Activated CD8-positive, alpha-beta memory T cell treated with anti-CD3 and anti-CD28 coated beads, Interleukin-2, amount 10 ng/mL, durations not matched to agents 7 days and 5 days (primary cell): ENCODE results near the gene GRB2. TPM values are rescaled to one million over a fixed set of nuclear protein-coding genes. Genes with fewer than 3 reads are reported as not detected.
"Not testable (repeated sequence)": the region's sequence is repeated elsewhere in the genome, so short reads cannot be mapped to it uniquely, and the experiment has no call there.

ENCODE experiments used
- ATAC-seq: fragments of 150-1000 bp; cut with Tn5 transposase; one replicate; pipeline ENCODE4 v1.10.0; 2021; ENCODE audit warnings: moderate library complexity
- CTCF ChIA-PET: fragments of 350-600 bp; sonication (Branson Sonifier 250); formaldehyde crosslinking; loops from one replicate; lab custom pipeline; 2021; ENCODE audit warnings: antibody characterized with exemption; lab: Charles Lee
- DNase-seq: peaks from one replicate; pipeline ENCODE4 v3.0.0-alpha.2; 2020
- H3K27ac Mint-ChIP-seq: one replicate; pipeline ENCODE4 v1.8.0; 2021; ENCODE audit warnings: mild to moderate bottlenecking, mixed read lengths
- H3K27me3 Mint-ChIP-seq: one replicate; pipeline ENCODE4 v1.8.0; 2021; ENCODE audit warnings: mixed read lengths
- H3K36me3 Mint-ChIP-seq: one replicate; pipeline ENCODE4 v1.8.0; 2021; ENCODE audit warnings: mild to moderate bottlenecking, mixed read lengths
- H3K4me1 Mint-ChIP-seq: one replicate; pipeline ENCODE4 v1.8.0; 2021; ENCODE audit warnings: mixed read lengths
- H3K4me3 Mint-ChIP-seq: one replicate; pipeline ENCODE4 v1.8.0; 2021; ENCODE audit warnings: mild to moderate bottlenecking, moderate library complexity, mixed read lengths
- H3K9me3 Mint-ChIP-seq: one replicate; pipeline ENCODE4 v1.8.0; 2022; ENCODE audit warnings: low read depth, mixed read lengths
- total RNA-seq, 2 experiments: library from RNA; stranded (reverse); gene quantifications; one replicate each; pipeline ENCODE4 v1.2.3, GENCODE V29; 2021

The GRB2 gene
- total RNA-seq, 2 experiments from 2014 or later: 138 to 179 TPM

DNA sequence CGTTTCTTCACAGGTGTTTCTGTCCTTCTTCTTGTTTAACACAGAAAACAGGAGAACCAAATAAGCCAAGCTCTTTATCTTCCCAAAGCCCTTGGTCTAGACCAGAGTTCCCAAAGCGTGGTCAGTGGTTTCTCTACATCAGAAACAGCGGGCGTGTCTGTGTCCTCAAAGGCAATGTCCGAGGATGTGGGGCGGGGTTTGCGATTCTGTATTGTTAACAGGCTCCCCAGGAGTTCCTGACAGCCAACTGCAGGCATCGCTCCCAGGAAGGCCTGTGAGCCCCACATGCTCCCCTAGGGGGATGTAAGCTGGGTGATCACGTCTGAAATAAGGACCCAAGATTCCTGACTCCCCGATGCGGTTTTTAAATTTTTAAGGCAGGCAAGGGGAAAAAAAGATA lies 87.8 kb downstream of the GRB2 start:
- CTCF ChIA-PET: interaction anchor here (0.6 to 1.4 kb wide), 4 partner anchors 20 to 97 kb away, joined by 3 to 5 read pairs (median 4); partner anchors contain the start of gene SLC25A19
- no peak for ATAC-seq
- H3K9me3 Mint-ChIP-seq: no peaks in the 10 kb centered on the region
- no peak for DNase-seq
- H3K4me1 Mint-ChIP-seq: peaks cover 31% of the 10 kb centered on the region
- H3K4me3 Mint-ChIP-seq: no peak overlapping the region
- H3K27me3 Mint-ChIP-seq: no peaks in the 10 kb centered on the region
- H3K36me3 Mint-ChIP-seq: peaks cover 31% of the 10 kb centered on the region
- H3K27ac Mint-ChIP-seq: peak overlapping the region; percentile 19

DNA sequence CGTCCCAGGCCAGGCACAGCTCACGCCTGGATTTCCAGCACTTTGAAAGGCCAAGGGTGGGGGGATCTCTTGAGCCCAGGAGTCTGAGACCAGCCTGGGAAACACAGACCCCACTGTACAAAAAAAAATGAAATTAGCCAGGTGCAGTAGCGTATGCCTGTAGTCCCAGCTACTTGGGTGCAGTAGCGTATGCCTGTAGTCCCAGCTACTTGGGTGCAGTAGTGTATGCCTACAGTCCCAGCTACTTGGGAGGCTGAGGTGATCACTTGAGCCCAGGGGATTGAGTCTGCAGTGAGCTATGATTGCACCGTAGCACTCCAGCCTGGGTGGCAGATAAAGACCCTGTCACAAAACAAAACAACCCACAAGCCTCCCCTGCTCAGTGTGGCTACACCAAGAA lies 89.2 kb downstream of the GRB2 start:
- DNase-seq (no peak), ATAC-seq (peak; percentile 25)
- Mint-ChIP-seq H3K27me3 (no peaks in the 10 kb centered on the region), H3K36me3 (peaks cover 25% of the 10 kb centered on the region), H3K4me1 (peaks cover 33% of the 10 kb centered on the region), H3K27ac (no peak overlapping the region), H3K9me3 (no peaks in the 10 kb centered on the region), H3K4me3 (no peak overlapping the region)
- CTCF ChIA-PET: interaction anchor here (0.8 to 1.7 kb wide), 10 partner anchors 9 to 138 kb away, joined by 3 to 9 read pairs (median 3); partner anchors contain the start of gene SLC25A19

DNA sequence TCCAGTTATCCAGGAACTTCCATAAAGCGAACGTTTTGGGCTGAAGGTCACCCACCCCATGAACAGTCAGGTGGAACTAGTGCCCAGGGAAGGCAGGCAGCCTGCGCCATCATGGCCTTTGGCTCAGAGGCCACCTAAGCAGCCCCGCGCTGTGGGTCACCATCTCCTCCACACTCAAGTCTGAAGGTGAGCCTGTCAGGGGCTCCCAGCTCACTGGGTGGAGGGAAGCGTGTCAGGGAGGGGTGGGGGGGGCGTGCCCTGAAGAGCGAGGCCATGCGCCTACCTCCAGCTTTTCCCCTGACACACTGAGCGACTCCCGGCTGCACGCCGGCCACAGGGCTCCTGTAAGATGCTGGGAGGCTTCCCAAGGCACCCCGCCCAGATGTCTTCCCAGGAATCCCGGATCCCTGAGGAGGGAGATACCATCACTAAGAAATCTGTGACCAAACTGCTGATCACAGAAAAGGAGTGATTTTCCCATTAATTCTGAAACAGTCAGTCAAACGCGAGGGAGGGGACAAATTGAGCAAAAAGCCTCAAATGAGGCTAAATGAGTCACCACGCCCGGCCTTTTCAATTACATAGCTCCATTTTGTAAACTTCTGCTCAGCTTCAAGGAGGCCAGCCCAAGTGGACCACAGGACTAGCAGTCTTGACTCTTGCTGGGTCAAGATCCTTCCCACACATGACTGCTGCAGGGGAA lies 89.8 kb downstream of the GRB2 start:
- DNase-seq (no peak), ATAC-seq (peak; percentile 57)
- CTCF ChIA-PET: interaction anchor here (0.8 to 1.7 kb wide), 9 partner anchors 7 to 139 kb away, joined by 3 to 9 read pairs (median 3); partner anchors contain the start of gene SLC25A19
- H3K36me3 Mint-ChIP-seq: peaks cover 21% of the 10 kb centered on the region
- H3K27me3 Mint-ChIP-seq: no peaks in the 10 kb centered on the region
- no peak overlapping the region for H3K4me3 Mint-ChIP-seq
- peak overlapping the region; percentile 45 for H3K27ac Mint-ChIP-seq
- H3K9me3 Mint-ChIP-seq: no peaks in the 10 kb centered on the region
- peaks cover 33% of the 10 kb centered on the region for H3K4me1 Mint-ChIP-seq

DNA sequence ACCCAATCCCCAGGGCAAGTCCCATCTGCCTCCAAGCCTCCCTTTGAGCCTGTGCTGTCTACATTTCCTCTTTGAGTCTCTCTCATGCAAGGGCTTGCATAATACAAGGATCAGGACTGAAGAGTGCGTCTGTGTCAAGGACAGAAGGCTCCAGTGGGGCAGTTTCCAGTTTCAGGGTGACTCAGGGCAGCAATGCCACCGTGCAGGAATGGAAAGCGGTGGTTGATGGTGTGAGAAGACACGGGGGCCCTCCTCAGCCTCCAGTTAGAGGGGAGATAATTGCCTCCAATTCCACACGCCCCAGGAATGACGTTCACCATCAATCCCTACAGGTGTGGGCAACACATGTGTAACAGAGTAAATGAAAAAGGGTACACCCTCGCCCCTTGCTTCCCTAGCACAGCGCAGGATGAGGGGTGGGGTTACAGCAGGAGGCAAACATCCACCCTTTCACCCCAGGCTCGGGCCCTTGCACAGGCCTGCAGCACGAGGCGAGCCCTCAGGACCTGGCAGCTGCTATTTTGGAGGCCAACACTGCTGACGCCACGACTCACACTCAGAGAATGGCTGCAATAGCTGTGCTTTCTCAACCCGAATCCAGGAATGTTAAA lies 91.4 kb downstream of the GRB2 start:
- CTCF ChIA-PET: interaction anchor here (1.1 kb wide), 1 partner anchor 9 kb away, joined by 4 read pairs; no protein-coding TSS in a partner anchor
- Mint-ChIP-seq H3K27ac (no peak overlapping the region), H3K4me1 (peaks cover 33% of the 10 kb centered on the region), H3K27me3 (no peaks in the 10 kb centered on the region), H3K36me3 (peaks cover 12% of the 10 kb centered on the region), H3K9me3 (no peaks in the 10 kb centered on the region), H3K4me3 (no peak overlapping the region)
- no peak for ATAC-seq
- DNase-seq: no peak

DNA sequence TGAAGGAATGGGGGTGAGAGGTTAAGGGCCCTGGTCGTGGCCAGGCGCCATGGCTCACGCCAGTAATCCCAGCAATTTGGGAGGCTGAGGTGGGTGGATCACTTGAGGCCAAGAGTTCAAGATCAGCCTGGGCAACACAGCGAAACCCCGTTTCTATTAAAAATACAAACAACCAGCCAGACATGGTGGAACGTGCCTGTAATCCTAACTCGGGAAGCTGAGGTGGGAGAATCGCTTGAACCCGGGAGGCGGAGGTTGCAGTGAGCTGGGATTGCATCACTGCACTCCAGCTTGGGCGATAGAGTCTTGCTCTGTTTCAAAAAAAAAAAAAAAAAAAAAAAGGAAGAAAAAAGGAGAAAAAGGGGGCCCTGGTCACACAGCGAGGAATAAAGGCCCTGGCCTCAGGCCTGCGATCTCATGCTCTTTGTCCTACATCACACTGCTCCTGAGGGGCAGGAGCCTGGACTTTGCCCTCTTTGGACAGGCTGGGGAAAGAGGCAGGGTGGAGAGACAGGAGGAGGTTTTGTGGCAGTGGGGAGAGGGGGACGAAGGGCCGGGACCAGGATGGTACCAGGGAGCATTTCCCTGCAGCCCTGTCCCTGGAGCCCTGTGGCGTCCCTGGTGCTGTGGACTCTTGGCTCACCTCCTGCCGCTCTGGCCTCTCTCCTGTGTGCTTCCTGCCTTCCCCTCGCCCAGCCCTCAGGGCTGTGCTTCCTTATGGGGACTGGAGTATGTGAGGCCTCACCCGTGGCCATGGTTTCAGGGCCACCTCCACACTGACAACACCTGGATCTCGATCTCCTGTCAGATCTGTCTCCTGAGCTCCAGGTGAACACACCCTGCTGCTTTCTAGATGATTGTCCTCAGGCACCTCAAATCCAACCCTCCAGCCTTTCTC lies 96.5 kb downstream of the GRB2 start:
- H3K27ac Mint-ChIP-seq: no peak overlapping the region
- peaks cover 9% of the 10 kb centered on the region for H3K4me1 Mint-ChIP-seq
- DNase-seq (no peak), ATAC-seq (no peak)
- H3K27me3 Mint-ChIP-seq: no peaks in the 10 kb centered on the region
- no peak overlapping the region for H3K4me3 Mint-ChIP-seq
- H3K9me3 Mint-ChIP-seq: no peaks in the 10 kb centered on the region
- peaks cover 2% of the 10 kb centered on the region for H3K36me3 Mint-ChIP-seq
- CTCF ChIA-PET: interaction anchor here (1.0 to 2.3 kb wide), 2 partner anchors 14 to 103 kb away, joined by 3 to 6 read pairs; no protein-coding TSS in a partner anchor

DNA sequence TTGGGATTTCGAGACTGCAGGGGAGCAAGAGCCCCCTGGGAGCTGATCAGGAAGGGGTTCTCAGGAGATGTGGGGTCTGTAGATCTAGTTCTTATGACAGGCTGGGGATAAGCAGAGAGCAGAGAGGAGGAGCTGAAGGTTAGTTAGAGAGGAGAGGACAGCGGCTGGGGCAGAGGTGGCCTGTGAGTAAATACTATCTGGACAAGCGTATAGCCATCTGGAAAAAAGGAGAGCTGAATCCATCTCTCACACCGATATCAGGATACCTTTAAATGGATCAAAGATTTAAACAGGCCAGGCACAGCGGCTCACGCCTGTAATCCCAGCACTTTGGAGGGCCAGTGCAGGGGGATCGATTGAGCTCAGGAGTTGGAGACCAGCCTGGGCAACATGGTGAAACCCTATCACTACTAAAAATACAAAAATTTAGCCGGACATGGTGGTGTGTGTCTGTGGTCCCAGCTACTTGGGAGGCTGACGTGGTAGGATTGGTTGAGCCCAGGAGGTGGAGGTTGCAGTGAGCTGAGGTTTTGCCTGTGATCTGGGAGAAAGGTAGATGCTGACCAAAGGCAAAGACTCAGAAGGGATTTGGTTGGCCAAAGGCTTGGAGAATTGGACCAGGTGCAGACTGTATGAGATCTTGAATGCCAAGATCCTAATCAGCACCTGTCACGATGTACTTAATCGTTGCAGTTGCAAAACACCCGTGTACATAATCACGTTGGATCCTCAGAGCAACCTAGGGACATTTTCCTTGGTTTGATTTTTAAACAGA lies 97.3 kb downstream of the GRB2 start:
- H3K9me3 Mint-ChIP-seq: no peaks in the 10 kb centered on the region
- CTCF ChIA-PET: interaction anchor here (1.1 to 2.3 kb wide), 3 partner anchors 36 to 104 kb away, joined by 3 to 6 read pairs (median 3); partner anchors contain the start of gene MIF4GD
- H3K36me3 Mint-ChIP-seq: no peaks in the 10 kb centered on the region
- ATAC-seq: no peak
- no peak overlapping the region for H3K27ac Mint-ChIP-seq
- H3K27me3 Mint-ChIP-seq: no peaks in the 10 kb centered on the region
- H3K4me1 Mint-ChIP-seq: peaks cover 3% of the 10 kb centered on the region
- H3K4me3 Mint-ChIP-seq: no peak overlapping the region
- DNase-seq: no peak

DNA sequence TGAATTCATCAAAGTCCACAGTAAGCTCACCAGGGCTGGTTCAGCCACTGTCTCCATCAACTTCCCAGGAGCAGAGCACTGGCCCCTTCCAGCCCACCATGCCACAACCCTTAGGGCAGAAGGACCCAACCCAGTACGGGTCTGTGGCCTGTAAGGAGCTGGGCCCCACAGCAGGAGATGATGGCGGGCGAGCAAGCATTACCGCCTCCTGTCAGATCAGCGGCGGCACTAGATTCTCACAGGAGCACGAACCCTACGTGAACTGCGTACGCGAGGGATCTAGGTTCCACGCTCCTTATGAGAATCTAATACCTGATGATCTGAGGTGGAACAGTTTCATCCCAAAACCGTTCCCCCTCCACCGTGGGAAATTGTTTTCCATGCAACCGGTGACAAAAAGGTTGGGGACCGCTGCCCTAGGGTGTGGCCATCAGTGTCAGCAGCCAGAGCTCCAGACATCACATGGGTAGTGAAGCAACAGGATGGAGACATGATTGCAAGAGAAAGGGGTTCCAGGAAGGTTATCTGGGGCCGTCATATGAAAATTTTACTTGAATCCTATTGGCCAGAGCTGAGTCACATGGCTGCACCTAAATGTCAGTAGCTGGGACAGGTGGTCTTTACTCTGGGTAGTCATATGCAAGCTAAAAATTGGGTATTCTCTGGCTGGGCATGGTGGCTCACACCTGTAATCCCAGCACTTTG lies 103.8 kb downstream of the GRB2 start:
- ATAC-seq: no peak
- Mint-ChIP-seq H3K36me3 (no peaks in the 10 kb centered on the region), H3K27me3 (no peaks in the 10 kb centered on the region), H3K27ac (no peak overlapping the region), H3K4me1 (peaks cover 9% of the 10 kb centered on the region), H3K4me3 (no peak overlapping the region), H3K9me3 (no peaks in the 10 kb centered on the region)
- CTCF ChIA-PET: interaction anchor here (0.8 kb wide), 1 partner anchor 11 kb away, joined by 3 read pairs; no protein-coding TSS in a partner anchor
- no peak for DNase-seq

DNA sequence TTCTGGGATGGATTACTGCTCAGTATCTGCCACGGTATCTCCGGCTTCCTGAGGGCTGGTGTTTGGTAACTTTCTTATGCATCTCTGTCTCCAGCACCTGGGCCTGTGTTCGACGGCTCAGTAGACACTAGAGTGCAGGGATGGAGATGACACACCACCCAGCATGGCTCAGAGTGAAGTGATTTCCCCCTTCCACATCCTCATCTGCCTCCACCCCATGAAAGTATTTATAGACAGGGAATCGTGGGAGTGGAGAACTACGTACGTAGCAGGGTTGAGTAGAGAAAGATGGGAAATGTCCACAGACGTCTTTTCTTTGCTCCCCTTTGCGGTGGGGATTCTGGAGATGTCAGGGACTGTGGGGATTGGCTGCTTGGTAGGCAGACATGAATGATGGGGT lies 104.4 kb downstream of the GRB2 start:
- Mint-ChIP-seq H3K4me1 (peaks cover 12% of the 10 kb centered on the region), H3K36me3 (no peaks in the 10 kb centered on the region), H3K27ac (peak overlapping the region; percentile 3), H3K4me3 (no peak overlapping the region), H3K27me3 (no peaks in the 10 kb centered on the region), H3K9me3 (no peaks in the 10 kb centered on the region)
- DNase-seq: no peak
- ATAC-seq: no peak
- CTCF ChIA-PET: no interaction called here

DNA sequence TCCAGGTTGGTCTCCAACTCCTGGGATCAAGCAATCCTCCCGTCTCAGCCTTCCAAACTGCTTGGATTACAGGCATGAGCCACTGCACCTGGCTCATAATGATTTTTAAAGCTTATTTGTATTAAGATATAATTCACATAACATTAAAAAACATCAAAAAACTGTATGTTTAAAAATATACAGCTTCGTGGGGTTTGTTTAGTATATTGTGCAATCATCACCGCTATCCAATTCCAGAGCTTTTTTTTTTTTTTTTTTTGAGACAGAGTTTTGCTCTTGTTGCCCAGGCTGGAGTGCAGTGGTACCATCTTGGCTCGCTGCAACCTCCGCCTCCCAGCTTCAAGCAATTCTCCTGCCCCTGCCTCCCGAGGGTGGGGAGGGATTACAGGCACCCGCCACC lies 105.2 kb downstream of the GRB2 start:
- H3K4me3 Mint-ChIP-seq: no peak overlapping the region
- DNase-seq (no peak), ATAC-seq (no peak)
- peaks cover 20% of the 10 kb centered on the region for H3K4me1 Mint-ChIP-seq
- no peaks in the 10 kb centered on the region for H3K27me3 Mint-ChIP-seq
- no peaks in the 10 kb centered on the region for H3K9me3 Mint-ChIP-seq
- CTCF ChIA-PET: no interaction called here
- H3K36me3 Mint-ChIP-seq: peaks cover under 1% of the 10 kb centered on the region
- no peak overlapping the region for H3K27ac Mint-ChIP-seq

DNA sequence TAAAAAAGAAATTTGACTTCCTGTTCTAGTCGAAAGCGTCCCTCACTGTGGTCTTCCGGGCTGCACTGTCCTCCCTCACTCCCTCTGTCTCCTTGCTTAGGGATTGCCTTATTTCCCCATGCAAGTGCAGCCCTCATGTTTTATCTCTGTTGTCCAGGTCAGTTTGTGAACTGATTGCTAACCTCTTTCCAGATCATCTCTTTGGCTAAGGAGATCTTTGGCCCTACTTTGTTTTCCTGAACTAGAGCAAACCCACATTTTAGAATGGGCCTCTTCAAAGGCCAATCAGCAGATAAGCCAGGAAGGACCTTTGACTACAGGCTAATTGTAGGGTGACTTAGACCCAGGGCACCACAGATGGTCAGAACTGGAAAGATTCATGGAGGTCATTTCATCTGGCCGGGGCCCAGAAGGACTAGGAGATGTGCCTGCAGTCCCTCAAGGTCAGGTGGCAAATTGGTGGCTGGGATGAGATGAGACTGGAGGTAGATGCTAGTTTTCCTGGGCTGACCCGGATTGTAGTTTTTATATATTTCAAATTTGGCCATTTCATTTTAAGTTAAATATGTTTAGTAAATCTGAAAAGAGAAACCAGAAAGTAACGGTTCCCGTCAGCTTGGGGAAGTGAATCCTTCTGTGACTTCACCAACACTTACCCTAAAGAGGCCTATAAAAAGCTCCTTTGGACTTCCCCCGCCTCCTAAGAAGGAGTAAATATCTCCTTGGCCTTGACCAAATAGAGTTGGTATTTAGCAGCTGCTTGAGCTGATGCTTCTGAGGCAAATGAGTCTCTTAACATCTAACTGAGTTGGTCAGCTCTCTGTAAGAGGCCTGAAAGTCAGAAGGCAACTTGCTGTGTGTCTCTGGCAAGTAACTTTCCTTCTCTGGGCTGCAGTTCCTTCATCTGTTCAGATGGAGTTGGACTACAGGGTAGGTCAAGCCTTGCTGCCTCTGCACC lies 110.0 kb downstream of the GRB2 start:
- Mint-ChIP-seq H3K4me3 (peak overlapping the region; percentile 41), H3K9me3 (no peaks in the 10 kb centered on the region), H3K4me1 (peaks cover 30% of the 10 kb centered on the region), H3K27me3 (no peaks in the 10 kb centered on the region), H3K36me3 (peaks cover 3% of the 10 kb centered on the region), H3K27ac (peak overlapping the region; percentile 81)
- CTCF ChIA-PET: interaction anchor here (0.7 to 1.6 kb wide), 8 partner anchors 25 to 221 kb away, joined by 3 to 10 read pairs (median 4); partner anchors contain the start of genes MIF4GD and TSEN54
- DNase-seq (peak; percentile 47), ATAC-seq (peak; percentile 45)

DNA sequence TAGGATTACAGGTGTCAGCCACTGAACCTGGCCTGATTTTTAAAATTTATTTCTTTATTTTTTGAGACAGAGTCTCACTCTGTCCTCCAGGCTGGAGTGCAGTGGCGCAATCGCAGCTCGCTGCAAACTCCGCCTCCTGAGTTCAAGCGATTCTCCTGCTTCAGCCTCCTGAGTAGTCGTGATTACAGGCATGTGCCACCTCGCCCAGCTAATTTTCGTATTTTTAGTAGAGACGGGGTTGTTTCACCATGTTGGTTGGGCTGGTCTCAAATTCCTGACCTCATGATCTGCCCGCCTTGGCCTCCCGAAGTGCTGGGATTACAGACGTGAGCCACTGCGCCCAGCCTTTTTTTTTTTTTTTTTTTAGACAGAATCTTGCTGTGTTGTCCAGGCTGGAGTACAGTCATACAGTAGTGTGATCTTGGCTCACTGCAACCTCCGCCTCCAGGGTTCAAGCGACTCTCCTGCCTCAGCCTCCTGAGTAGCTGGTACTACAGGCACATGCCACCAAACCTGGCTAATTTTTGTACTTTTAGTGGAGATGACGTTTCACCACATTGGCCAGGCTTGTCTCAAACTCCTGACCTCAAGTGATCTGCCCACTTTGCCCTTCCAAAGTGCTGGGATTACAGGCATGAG lies 112.5 kb downstream of the GRB2 start:
- H3K36me3 Mint-ChIP-seq: not testable (repeated sequence)
- CTCF ChIA-PET: interaction anchor here (0.8 to 1.8 kb wide), 5 partner anchors 22 to 119 kb away, joined by 3 to 7 read pairs (median 4); partner anchors contain the start of genes GRB2 and MIF4GD

More for the DNA sequence above, 112.5 kb downstream of the GRB2 start:
- DNase-seq, H3K4me3 Mint-ChIP-seq, H3K9me3 Mint-ChIP-seq, H3K27ac Mint-ChIP-seq, H3K27me3 Mint-ChIP-seq, ATAC-seq: not testable (repeated sequence)
- peaks cover 34% of the 10 kb centered on the region for H3K4me1 Mint-ChIP-seq
